NCI-H146 treated with DMSO at 0.1 percent for 48 hours (cell line): ENCODE results near the gene TTC16.
"Not testable (repeated sequence)": the region's sequence is repeated elsewhere in the genome, so short reads cannot be mapped to it uniquely, and the experiment has no call there.

Experiments
- DNase-seq: peaks from one replicate; lab custom pipeline; 2025; ENCODE audit not compliant: unreplicated experiment; lab: John Stamatoyannopoulos, UW

The TTC16 gene

GRCh38 chr9:127739614-127740330 is 23.9 kb downstream of the TTC16 start:
- no peak for DNase-seq

DNA sequence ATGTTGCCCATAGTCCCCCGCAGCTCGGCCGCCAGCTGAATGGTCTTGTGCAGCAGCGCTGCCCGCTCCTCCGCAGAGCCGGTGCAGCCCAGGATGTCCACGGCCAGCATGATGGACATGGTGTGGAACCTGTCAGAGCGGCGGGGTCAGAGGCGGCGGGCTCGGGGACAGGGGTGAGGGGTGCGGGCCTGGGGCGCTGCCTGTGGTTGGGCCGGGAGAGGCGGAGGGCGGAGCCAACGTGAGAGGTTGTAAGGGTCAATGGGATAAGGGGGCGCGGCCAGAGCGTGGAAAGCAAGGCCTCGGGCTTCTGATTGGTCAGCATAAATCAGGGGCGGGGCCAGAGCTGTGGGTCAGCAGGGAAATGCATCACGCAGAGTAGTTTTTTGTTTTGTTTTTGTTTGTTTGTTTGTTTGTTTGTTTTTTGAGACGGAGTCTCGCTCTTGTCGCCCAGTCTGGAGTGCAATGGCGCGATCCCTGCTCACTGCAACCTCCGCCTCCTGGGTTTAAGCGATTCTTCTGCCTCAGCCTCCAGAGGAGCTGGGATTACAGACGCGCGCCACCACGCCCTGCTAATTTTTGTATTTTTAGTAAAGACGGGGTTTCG is 26.1 kb downstream of the TTC16 start:
- peak; percentile 73 for DNase-seq

DNA sequence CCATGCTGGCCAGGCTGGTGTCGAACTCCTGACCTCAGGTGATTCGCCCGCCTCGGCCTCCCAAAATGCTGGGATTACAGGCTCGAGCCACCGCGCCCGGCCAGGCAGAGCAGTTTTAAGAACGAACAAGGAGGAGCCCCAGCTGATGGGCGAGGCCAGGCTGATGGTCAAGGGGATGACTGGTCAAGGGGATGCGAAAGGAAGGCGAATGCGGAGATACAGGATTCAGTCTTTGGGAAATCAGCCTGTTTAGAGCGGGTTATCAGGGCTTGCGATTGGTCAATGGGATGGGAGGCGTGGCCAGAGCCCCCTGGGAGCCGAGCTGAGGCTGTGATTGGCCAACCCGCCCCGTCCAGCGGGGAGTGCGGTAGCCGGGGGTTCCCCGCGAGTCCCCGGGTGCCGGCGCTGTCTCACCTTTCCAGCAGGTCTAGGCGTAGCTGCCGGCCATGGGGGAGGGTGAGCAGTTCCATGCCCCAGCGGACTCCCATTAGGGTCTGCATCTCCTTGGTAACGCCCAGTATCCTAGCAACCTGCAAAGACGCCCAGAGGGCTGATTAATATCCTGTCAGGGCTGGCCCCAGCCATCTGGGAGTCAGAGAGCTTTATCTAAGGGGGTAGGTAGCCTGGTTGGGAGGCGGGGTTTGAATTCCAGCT is 26.7 kb downstream of the TTC16 start:
- peak; percentile 97 for DNase-seq

- DNase-seq, result no peak
Observed at GRCh38 chr9:127744398-127745110, 28.7 kb downstream of the TTC16 start.

- DNase-seq, result no peak
Observed at GRCh38 chr9:127746959-127747569, 31.2 kb downstream of the TTC16 start.

DNA sequence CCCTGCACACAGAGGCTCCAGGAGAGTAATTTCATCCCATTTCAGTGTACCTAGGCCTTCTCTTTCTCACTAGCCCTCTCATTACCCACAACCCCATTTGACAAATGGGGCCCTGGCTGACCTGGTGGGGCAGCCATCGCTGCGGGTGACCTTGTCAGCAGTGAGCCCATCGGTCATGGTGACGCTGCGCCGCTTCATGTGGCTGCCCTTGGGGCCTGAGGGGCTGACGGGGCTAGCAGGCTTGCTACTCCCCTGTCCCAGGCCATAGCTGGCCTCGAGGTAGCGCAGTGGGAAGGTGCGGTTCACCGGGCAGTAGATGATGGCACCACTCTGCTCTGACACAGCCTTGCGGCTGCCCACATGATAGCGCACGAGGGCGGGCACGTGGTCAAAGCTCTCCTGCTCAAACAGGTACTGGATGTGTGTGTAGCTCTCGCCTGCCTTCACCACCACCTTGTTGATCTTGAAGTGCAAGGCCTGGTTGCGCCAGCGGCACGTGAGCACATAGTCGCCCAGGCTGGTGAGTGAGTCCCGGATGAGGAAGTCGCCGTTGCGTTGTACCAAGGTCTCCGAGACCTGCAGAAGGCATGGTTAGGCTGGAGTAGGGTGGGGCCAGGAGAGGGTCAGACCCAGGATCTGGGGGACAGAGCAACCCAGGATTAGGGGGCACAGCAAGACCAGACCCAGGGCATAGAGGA is 33.4 kb downstream of the TTC16 start:
- no peak for DNase-seq

DNA sequence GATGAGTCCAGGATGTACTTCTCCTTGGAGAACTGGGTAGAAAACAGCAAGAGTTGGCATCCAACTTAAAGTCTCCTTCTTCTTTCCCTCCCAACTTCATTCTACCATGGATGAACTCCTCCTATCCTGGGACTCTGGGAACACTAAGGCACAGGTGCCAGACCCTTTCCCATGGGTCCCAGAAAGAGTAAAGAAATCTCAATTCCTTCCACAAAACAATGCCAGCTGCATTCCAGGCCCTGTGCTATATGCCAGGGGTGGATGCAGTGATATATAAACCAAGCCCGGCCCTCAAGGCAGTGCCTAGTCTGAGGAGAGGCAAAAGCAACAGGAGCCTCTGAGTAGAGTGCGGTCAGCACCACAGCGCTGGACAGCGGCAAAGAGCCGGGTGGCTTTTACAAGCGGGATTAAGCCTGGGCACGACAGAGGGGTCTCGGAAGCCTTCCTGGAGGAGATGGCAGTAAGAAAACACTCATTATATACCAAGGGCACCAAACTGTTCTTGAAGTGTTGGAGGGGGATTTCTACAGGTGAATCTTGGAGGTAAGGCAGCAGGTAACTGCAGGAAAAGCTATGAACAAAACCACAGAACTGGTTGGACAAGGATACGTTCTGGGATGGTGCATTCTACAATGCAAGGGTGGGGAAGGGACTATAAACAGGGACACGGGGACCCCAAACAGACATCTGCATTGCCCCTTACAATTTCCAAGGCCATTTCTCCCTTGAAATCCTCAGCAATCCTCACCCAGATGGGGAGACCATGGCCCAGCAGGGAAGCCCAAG is 35.6 kb downstream of the TTC16 start:
- DNase-seq, result no peak

- DNase-seq, result no peak
Observed at GRCh38 chr9:127753148-127753547, 37.3 kb downstream of the TTC16 start.

DNA sequence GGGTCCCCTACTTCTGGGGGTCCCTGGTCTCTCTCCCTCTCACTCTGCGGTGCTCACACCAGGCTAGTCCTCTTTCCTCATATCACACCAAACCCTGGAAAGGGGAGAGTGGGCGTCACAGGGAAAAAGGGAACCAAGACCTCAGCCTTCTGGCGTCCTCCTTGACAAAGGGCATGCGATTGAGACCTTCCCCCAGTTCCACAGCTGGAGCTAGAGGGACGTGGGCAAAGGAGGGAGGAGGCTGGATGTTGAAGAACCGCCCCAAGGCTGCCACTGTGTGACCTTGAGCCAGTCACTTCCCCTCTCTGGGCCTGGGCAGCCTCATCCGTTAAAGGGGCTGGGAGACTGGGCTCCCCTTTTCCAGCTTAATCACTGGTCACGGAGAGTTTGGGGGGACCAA is 37.7 kb downstream of the TTC16 start:
- no peak for DNase-seq

DNA sequence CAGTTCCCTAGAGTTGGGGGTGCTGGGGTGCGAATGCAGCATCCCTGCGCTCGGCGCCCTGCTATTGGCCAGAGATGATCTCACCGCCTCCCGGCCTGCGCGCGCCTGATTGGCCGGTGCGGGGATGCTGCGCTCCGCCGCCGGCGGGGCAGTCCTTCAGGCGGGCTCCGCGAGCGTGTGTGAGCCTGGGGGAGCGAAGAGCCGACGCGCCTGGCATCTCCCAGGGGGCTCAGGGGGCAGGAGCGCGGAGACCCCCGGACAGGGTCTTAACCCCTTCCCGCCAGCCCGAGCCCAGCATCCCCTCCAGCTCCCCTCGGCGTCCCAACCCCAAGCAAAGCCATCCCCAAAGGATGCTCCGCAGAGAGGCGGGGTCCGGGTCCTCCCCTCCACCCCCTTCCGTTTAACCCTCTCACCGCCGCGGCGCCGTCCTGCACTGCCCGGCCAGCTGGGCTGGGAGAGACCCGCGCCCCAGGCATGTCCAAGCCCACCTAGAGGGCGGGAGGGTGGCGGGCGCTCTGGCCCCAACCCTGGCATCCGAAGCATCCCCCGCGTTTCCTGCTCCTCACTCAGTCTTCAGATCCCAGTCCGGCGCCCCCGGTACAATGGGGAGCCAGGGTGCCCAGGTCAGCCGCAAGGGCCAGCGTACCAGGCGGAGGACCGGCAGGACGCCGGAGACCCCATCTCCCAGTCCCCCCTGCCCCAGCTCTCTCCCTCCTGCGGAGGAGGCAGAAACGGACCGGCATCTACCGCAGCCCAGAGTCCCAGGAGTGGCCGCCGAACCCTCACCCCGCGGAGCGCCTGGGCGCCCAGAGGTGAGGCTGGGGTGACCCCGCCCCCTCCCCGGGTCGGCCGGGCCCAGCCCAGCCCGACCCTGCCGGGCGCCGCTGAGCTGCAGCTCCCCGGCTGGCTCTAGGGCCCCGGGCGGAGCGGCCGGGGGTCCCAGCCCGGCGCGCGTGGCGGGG is 38.5 kb downstream of the TTC16 start:
- DNase-seq, result no peak

- DNase-seq, result no peak
Observed at GRCh38 chr9:127755061-127756060, 39.5 kb downstream of the TTC16 start.

DNA sequence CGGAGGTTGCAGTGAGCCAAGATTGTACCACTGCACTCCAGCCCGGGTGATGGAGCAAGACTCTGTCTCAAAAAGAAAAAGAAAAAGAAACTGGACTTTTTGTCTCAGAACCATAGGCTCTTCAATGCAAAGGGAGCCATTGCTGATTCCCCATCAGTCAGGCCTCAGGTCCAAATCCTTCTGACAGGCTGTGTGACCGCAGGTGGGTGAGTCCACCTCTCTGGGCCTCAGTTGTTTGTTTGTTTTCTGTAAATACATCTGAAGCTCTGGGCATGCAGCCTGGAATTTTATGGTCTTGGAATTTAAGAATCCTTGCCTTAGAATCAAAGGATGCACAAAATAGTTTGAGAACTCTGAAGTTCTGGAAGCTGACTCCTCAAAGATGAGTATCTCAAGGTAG is 40.4 kb downstream of the TTC16 start:
- DNase-seq, result no peak

DNA sequence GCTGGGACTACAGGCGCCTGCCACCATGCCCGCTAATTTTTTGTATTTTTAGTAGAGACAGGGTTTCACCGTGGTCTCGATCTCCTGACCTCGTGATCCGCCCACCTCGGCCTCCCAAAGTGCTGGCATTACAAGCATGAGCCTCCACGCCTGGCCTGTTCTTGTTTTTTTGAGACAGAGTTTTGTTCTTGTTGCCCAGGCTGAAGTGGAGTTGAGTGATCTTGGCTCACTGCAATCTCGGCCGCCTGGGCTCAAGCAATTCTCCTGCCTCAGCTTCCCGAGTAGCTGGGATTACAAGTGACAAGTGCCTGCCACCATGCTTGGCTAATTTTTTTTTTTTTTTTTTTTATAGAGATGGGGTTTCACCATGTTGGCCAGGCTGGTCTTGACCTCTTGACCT is 40.9 kb downstream of the TTC16 start:
- not testable (repeated sequence) for DNase-seq

- no peak for DNase-seq
Observed at GRCh38 chr9:127758843-127759242, 43.0 kb downstream of the TTC16 start.

GRCh38 chr9:127761061-127761460 is 45.2 kb downstream of the TTC16 start:
- DNase-seq, result no peak

DNA sequence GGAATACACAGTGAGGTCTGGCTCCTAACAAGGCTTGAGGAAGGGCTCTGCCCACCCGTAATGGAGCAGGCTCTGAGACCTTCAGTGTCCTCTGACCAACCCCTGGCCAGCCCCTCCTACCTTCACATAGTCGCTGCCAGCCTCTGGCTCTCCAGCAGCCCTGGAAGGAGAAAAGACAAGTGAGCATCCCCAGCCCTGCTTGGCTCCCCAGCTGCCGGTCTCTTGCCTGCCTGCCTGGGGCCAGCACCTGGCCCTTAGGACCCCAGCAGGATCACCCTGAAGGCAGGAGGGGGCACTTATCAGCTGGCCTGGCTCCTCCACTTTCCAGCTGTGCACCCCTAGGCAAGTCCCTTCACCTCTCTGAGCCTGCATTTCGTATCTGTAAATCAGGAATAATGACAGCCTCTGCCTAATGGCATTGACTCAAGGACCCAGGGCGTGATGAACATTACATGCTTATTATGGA is 45.6 kb downstream of the TTC16 start:
- no peak for DNase-seq

DNA sequence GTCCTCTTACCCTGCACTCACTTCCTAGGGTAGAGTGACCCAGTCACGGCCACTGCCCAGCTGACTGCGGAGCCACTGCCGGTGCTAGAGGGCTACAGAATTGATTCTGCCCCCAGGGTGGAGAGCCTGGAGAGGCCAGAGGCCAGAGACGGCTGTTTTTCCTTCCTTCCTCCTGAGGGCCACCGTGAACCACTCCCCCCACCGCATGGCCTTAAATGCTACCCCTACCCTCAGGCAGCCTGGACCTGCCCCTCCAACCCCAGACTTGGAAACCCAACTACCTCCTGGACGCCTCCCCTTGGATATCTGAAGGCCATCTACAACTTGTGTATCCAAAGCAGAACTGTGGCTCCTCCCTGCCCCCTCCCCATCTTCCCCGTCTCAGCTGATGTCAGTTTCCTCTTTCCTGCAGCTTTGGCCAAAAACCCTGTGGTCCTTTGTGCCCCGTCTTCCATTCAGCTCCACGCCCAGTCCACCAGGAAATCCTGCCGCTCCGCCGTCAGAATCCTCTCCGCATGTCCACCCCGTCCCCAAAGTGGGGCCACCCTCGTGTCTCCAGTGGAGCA is 46.3 kb downstream of the TTC16 start:
- DNase-seq, result no peak
